ENCODE results near the gene ZNF362.

The ZNF362 gene

DNA sequence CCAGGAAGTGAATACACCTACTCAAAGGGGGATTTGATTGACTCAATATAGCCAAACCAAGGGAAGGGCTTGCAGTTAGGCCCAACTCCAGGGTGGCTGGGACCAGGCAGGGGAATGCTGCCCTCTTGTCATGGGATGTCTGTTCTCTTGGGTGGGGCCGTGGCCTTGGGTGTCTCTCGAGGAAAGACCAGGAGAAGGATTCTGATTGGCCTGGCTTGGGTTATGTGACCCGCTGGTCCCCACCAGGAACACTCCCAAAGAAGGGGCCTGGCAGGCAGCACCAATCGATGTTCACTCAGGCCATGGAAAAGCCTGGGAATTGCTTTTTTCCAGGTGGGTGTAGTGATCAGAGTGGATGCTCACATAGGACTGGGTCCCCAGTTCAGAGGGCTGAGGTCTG, 10.1 kb upstream of the ZNF362 start:
- Histone ChIP-seq H3K27me3 (replicated peaks; ENCODE audit: control insufficient read depth, insufficient read depth, low read length) (peaks cover 19% of the 10 kb centered on the region), H3K36me3 (ENCODE audit: control insufficient read depth, insufficient read depth, low read length, severe bottlenecking) (no peaks in the 10 kb centered on the region), H3K9me3 (ENCODE audit: control insufficient read depth, low read length) (no peaks in the 10 kb centered on the region), H3K4me1 (ENCODE audit: control insufficient read depth, insufficient read depth, low read length) (peaks cover 8% of the 10 kb centered on the region), H3K4me3 (ENCODE audit: low read length) (no peak overlapping the region), H3K9ac (ENCODE audit: low read length) (no peak overlapping the region)
- no peak for DNase-seq (ENCODE audit: low read depth)

DNA sequence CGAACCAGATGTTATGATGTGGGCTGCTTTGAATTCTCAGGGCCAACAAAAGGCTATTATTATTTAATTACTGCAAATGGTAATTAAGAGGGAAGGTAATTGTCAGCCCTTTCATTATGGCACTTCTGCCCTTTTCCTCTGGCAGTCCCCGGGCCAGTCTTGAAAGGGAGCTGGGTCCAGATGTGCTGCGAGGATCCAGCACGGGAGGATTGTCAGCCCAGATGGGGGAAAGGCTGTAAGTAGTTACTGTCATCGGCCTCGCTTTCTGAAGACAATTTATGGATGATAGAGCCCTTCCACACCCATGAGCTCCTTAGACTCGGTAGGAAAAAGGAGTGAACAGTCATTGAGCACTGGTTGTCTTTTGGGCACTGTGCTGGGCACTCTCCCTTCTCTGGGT, 8.7 kb upstream of the ZNF362 start:
- Histone ChIP-seq H3K36me3 (ENCODE audit: control insufficient read depth, insufficient read depth, low read length, severe bottlenecking) (no peaks in the 10 kb centered on the region), H3K9ac (ENCODE audit: low read length) (no peak overlapping the region), H3K27me3 (replicated peaks; ENCODE audit: control insufficient read depth, insufficient read depth, low read length) (peaks cover 22% of the 10 kb centered on the region), H3K4me1 (ENCODE audit: control insufficient read depth, insufficient read depth, low read length) (peaks cover 3% of the 10 kb centered on the region), H3K9me3 (ENCODE audit: control insufficient read depth, low read length) (no peaks in the 10 kb centered on the region), H3K4me3 (ENCODE audit: low read length) (no peak overlapping the region)
- DNase-seq (ENCODE audit: low read depth): no peak

DNA sequence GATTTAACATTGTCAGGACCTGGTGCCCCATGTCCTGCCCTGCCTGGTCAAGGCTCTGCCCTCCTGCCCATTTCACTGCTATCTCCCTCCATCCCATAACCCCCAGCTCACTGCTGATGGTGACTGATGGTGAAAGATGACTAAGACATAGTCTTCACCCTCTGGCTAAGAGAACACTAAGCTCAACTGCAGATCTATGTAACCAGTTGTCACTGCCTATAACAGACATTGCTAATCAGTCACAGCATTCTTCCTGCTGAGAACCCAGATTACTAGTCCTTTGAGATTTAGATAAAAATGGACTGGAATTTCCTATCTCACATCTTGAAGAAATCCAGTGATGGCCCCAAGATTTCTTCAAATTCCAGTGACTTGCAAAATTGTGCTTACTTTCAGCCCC, 8.0 kb upstream of the ZNF362 start:
- H3K36me3 ChIP-seq (ENCODE audit: control insufficient read depth, insufficient read depth, low read length, severe bottlenecking): no peaks in the 10 kb centered on the region
- no peak for DNase-seq (ENCODE audit: low read depth)
- no peak overlapping the region for H3K9ac ChIP-seq (ENCODE audit: low read length)
- H3K4me3 ChIP-seq (ENCODE audit: low read length): no peak overlapping the region
- H3K27me3 ChIP-seq (replicated peaks; ENCODE audit: control insufficient read depth, insufficient read depth, low read length): peaks cover 22% of the 10 kb centered on the region
- H3K9me3 ChIP-seq (ENCODE audit: control insufficient read depth, low read length): peaks cover 2% of the 10 kb centered on the region
- H3K4me1 ChIP-seq (ENCODE audit: control insufficient read depth, insufficient read depth, low read length): peaks cover 3% of the 10 kb centered on the region

GRCh38 chr1:33249422-33249821, 6.9 kb upstream of the ZNF362 start:
- no peak for DNase-seq (ENCODE audit: low read depth)

GRCh38 chr1:33250217-33250616, 6.1 kb upstream of the ZNF362 start:
- Histone ChIP-seq H3K4me1 (ENCODE audit: control insufficient read depth, insufficient read depth, low read length) (peaks cover 5% of the 10 kb centered on the region), H3K36me3 (ENCODE audit: control insufficient read depth, insufficient read depth, low read length, severe bottlenecking) (no peaks in the 10 kb centered on the region), H3K9me3 (ENCODE audit: control insufficient read depth, low read length) (peaks cover 3% of the 10 kb centered on the region), H3K9ac (ENCODE audit: low read length) (no peak overlapping the region), H3K4me3 (ENCODE audit: low read length) (no peak overlapping the region), H3K27me3 (replicated peaks; ENCODE audit: control insufficient read depth, insufficient read depth, low read length) (peaks cover 22% of the 10 kb centered on the region)
- no peak for DNase-seq (ENCODE audit: low read depth)

More at GRCh38 chr1:33249422-33249821, 6.9 kb upstream of the ZNF362 start:
- Histone ChIP-seq H3K4me3 (ENCODE audit: low read length) (no peak overlapping the region), H3K4me1 (ENCODE audit: control insufficient read depth, insufficient read depth, low read length) (peaks cover 3% of the 10 kb centered on the region), H3K36me3 (ENCODE audit: control insufficient read depth, insufficient read depth, low read length, severe bottlenecking) (no peaks in the 10 kb centered on the region), H3K27me3 (replicated peaks; ENCODE audit: control insufficient read depth, insufficient read depth, low read length) (peaks cover 22% of the 10 kb centered on the region), H3K9me3 (ENCODE audit: control insufficient read depth, low read length) (peaks cover 3% of the 10 kb centered on the region), H3K9ac (ENCODE audit: low read length) (no peak overlapping the region)

- peaks cover 22% of the 10 kb centered on the region for H3K27me3 ChIP-seq (replicated peaks; ENCODE audit: control insufficient read depth, insufficient read depth, low read length)
- H3K9me3 ChIP-seq (ENCODE audit: control insufficient read depth, low read length): peaks cover 3% of the 10 kb centered on the region
- peaks cover 8% of the 10 kb centered on the region for H3K4me1 ChIP-seq (ENCODE audit: control insufficient read depth, insufficient read depth, low read length)
- H3K36me3 ChIP-seq (ENCODE audit: control insufficient read depth, insufficient read depth, low read length, severe bottlenecking): no peaks in the 10 kb centered on the region
- H3K4me3 ChIP-seq (ENCODE audit: low read length): no peak overlapping the region
- H3K9ac ChIP-seq (ENCODE audit: low read length): no peak overlapping the region
- DNase-seq (ENCODE audit: low read depth): no peak
These were observed 5.6 kb upstream of the ZNF362 start for GRCh38 chr1:33250724-33251123.

DNA sequence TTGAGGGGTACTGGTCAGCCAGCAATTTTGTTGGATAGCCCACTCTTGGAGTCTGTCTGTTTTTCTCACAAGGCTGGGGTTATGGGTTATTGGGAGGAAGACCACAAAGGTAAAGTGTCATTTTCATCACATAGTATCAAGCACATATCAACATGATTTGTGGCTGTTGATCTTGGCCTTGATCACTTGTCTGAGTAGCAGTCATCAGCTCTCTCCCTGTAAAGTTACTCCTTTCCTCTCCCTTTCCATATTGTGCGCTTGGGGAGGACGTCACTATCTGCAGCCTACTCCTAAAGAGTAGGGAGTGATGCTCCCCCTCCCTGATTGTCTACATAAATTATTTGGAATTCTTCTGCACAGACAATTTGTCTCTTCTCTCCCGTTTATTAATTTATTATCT, 1.8 kb upstream of the ZNF362 start:
- no peak overlapping the region for H3K9ac ChIP-seq (ENCODE audit: low read length)
- peaks cover 15% of the 10 kb centered on the region for H3K27me3 ChIP-seq (replicated peaks; ENCODE audit: control insufficient read depth, insufficient read depth, low read length)
- H3K36me3 ChIP-seq (ENCODE audit: control insufficient read depth, insufficient read depth, low read length, severe bottlenecking): no peaks in the 10 kb centered on the region
- H3K9me3 ChIP-seq (ENCODE audit: control insufficient read depth, low read length): peaks cover 3% of the 10 kb centered on the region
- peaks cover 19% of the 10 kb centered on the region for H3K4me1 ChIP-seq (ENCODE audit: control insufficient read depth, insufficient read depth, low read length)
- no peak for DNase-seq (ENCODE audit: low read depth)
- no peak overlapping the region for H3K4me3 ChIP-seq (ENCODE audit: low read length)

- peaks cover 3% of the 10 kb centered on the region for H3K9me3 ChIP-seq (ENCODE audit: control insufficient read depth, low read length)
- H3K4me1 ChIP-seq (ENCODE audit: control insufficient read depth, insufficient read depth, low read length): peaks cover 19% of the 10 kb centered on the region
- H3K27me3 ChIP-seq (replicated peaks; ENCODE audit: control insufficient read depth, insufficient read depth, low read length): peaks cover 7% of the 10 kb centered on the region
- H3K9ac ChIP-seq (ENCODE audit: low read length): peak overlapping the region; percentile 86
- no peaks in the 10 kb centered on the region for H3K36me3 ChIP-seq (ENCODE audit: control insufficient read depth, insufficient read depth, low read length, severe bottlenecking)
- DNase-seq (ENCODE audit: low read depth): peak; percentile 57
- peak overlapping the region; percentile 71 for H3K4me3 ChIP-seq (ENCODE audit: low read length)
These were observed 708 bp upstream of the ZNF362 start for GRCh38 chr1:33255347-33256220.

GRCh38 chr1:33256221-33256470, 146 bp upstream of the ZNF362 start:
- Histone ChIP-seq H3K36me3 (ENCODE audit: control insufficient read depth, insufficient read depth, low read length, severe bottlenecking) (no peaks in the 10 kb centered on the region), H3K4me3 (ENCODE audit: low read length) (no peak overlapping the region), H3K9me3 (ENCODE audit: control insufficient read depth, low read length) (peaks cover 3% of the 10 kb centered on the region), H3K4me1 (ENCODE audit: control insufficient read depth, insufficient read depth, low read length) (peaks cover 19% of the 10 kb centered on the region), H3K9ac (ENCODE audit: low read length) (peak overlapping the region; percentile 50), H3K27me3 (replicated peaks; ENCODE audit: control insufficient read depth, insufficient read depth, low read length) (peaks cover 4% of the 10 kb centered on the region)
- DNase-seq (ENCODE audit: low read depth): no peak

DNA sequence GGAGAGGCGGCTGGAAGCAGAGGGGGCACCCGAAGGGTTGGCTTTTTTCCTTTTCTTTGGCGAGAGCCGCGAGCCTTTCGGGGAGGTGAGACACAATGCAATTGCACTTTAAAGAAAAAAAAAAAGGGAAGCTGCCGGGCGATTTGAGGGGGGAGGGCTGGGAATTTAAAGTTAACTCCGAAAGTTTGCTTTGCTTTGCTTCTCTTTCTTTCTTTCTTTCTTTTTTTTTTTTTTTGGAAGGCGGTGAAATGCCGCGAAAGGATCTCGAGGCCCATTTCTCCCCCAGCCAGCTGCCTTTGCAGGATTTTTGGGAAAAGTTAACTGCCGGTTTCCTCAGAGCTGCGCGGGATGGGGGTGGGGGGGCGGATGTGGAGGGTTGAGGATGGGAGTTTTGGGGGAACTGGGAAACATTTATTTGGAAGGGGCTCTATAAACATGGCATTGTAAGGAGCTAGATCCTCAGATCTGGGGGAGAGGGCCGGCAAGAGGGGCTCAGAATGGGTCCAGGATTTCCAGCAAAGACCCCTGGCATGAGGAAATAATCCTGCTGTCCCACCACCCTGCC, 997 bp downstream of the ZNF362 start:
- Histone ChIP-seq H3K9ac (ENCODE audit: low read length) (peak overlapping the region; percentile 95), H3K4me3 (ENCODE audit: low read length) (peak overlapping the region; percentile 94), H3K9me3 (ENCODE audit: control insufficient read depth, low read length) (peaks cover 3% of the 10 kb centered on the region), H3K4me1 (ENCODE audit: control insufficient read depth, insufficient read depth, low read length) (peaks cover 19% of the 10 kb centered on the region), H3K36me3 (ENCODE audit: control insufficient read depth, insufficient read depth, low read length, severe bottlenecking) (no peaks in the 10 kb centered on the region), H3K27me3 (replicated peaks; ENCODE audit: control insufficient read depth, insufficient read depth, low read length) (no peaks in the 10 kb centered on the region)
- DNase-seq (ENCODE audit: low read depth): no peak

DNA sequence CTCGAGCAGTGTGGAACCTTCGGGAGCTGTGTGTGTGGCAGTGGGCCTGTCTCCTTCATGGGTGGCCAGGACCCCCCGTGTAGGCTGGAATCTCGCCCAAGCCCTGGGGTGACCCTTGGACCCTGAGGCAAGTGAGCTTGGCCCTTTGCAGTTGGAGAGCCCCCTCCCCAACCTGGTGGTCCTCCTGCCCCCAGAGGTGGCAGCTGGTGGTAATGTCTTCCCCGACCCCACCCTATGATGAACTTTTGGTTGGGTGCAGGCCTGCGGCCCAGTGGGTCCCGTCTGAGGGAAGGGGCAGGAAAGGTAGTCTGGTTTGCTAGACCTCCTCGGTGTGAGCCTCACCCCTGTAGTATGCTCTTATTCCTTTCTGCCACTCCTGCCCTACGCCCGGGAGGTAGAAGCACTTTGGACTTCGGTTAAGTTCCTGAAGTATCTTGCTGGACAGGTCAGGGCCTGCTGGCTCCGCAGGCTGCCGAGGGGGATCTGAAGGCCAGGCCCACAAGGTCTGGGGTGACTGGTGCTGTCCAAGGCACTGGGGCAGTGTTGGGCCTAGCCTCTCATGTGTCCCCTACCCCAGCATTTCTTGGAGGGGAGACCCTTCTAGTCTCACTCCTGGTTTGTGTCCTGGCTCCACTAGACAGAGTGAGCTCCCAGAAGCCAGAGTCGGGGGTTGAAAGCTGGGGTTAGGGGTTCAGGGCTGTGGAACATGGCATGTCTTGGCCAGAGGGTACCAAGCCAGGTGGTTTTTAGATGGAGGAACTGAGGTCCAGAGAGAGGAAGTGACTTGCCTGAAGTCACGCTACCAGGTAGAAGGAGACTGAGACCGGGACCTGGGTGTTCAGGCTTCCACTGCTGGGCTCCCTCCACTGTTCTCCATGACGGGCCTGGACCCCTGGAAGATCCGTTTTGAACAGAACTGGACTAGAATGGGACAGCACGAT, 1.8 kb downstream of the ZNF362 start:
- Histone ChIP-seq H3K9me3 (ENCODE audit: control insufficient read depth, low read length) (peaks cover 3% of the 10 kb centered on the region), H3K4me3 (ENCODE audit: low read length) (peak overlapping the region; percentile 94)
- peak; percentile 17 for DNase-seq (ENCODE audit: low read depth)

More for the DNA sequence above, 1.8 kb downstream of the ZNF362 start:
- peak overlapping the region; percentile 95 for H3K9ac ChIP-seq (ENCODE audit: low read length)
- H3K27me3 ChIP-seq (replicated peaks; ENCODE audit: control insufficient read depth, insufficient read depth, low read length): no peaks in the 10 kb centered on the region
- peaks cover 19% of the 10 kb centered on the region for H3K4me1 ChIP-seq (ENCODE audit: control insufficient read depth, insufficient read depth, low read length)
- peaks cover 5% of the 10 kb centered on the region for H3K36me3 ChIP-seq (ENCODE audit: control insufficient read depth, insufficient read depth, low read length, severe bottlenecking)

Data from adipocyte (in vitro differentiated cells).